Thoracic aorta (tissue), 2 donors: Measurements from ENCODE around the gene PTGER4. TPM values are rescaled to one million over a fixed set of nuclear protein-coding genes. Genes with fewer than 3 reads are reported as not detected.

ENCODE experiments used
- ATAC-seq: fragments of 150-250 bp; one replicate; pipeline ENCODE4 v1.8.0; 2017; ENCODE audit warnings: low read depth; ENCODE audit not compliant: insufficient number of reproducible peaks, low FRiP score
- DNase-seq: peaks from one replicate; pipeline ENCODE4 v3.0.0-alpha.2; 2020; ENCODE audit warnings: low spot score
- H3K27ac ChIP-seq, 2 donors: fragments of 200-600 bp; sonication (generic); 1 replicate in 1 of 2; 2 replicates in 1 of 2; pipeline ENCODE4 v1.5.1; 2016; ENCODE audit warnings: mild to moderate bottlenecking in 2 of 2, moderate library complexity in 2 of 2
- H3K27me3 ChIP-seq: fragments of 200-600 bp; sonication (generic); replicated peaks from 2 replicates; pipeline ENCODE4 v1.6.0; 2016; ENCODE audit warnings: mild to moderate bottlenecking; ENCODE audit not compliant: insufficient read depth
- H3K36me3 ChIP-seq: fragments of 200-600 bp; sonication (generic); one replicate; pipeline ENCODE4 v1.5.1; 2016
- H3K4me1 ChIP-seq, 2 donors: fragments of 200-600 bp; sonication (generic); 1 replicate in 1 of 2; 2 replicates in 1 of 2; pipeline versions ENCODE4 v1.5.1 to v1.6.0; 2016; ENCODE audit warnings: low read depth in 2 of 2, mild to moderate bottlenecking in 1 of 2; ENCODE audit not compliant: control insufficient read depth in 1 of 2
- H3K4me3 ChIP-seq: fragments of 200-600 bp; sonication (generic); 2 replicates; pipeline ENCODE4 v1.5.1; 2016; ENCODE audit warnings: mild to moderate bottlenecking
- H3K9me3 ChIP-seq: fragments of 200-600 bp; sonication (generic); 2 replicates; pipeline ENCODE4 v1.5.1; 2016
- CTCF ChIP-seq: fragments of 200-600 bp; sonication (generic); IDR thresholded peaks from one replicate; pipeline ENCODE4 v1.5.1; 2019; ENCODE audit warnings: antibody characterized with exemption
- total RNA-seq, 2 donors: library from RNA; depleted of rRNA; stranded (reverse); fragments of >200 nt; gene quantifications; one replicate each; pipeline versions ENCODE4 v1.1.0 to v1.2.3, GENCODE V29; 2016

PTGER4 gene
- total RNA-seq, 2 donors from 2014 or later: 13.8 to 45.9 TPM

- TF ChIP-seq CTCF: no peak
- Histone ChIP-seq H3K27me3 (no peaks in the 10 kb centered on the region), H3K9me3 (no peaks in the 10 kb centered on the region), H3K36me3 (no peaks in the 10 kb centered on the region), H3K27ac (no peak overlapping the region), H3K4me3 (no peak overlapping the region), H3K4me1 (no peaks in the 10 kb centered on the region)
- ATAC-seq (no peak), DNase-seq (no peak)
Measured at GRCh38 chr5:40660751-40661150, 19.0 kb upstream of the PTGER4 start.

- no peak overlapping the region for H3K27ac ChIP-seq
- no peaks in the 10 kb centered on the region for H3K27me3 ChIP-seq
- H3K4me3 ChIP-seq: no peak overlapping the region
- no peaks in the 10 kb centered on the region for H3K4me1 ChIP-seq
- no peaks in the 10 kb centered on the region for H3K36me3 ChIP-seq
- no peak for TF ChIP-seq CTCF
- DNase-seq: no peak
- H3K9me3 ChIP-seq: no peaks in the 10 kb centered on the region
- no peak for ATAC-seq
Measured at GRCh38 chr5:40665635-40666298, 13.9 kb upstream of the PTGER4 start.

GRCh38 chr5:40666657-40667056, 13.1 kb upstream of the PTGER4 start:
- no peak for TF ChIP-seq CTCF

GRCh38 chr5:40667161-40667663, 12.5 kb upstream of the PTGER4 start:
- Histone ChIP-seq H3K36me3 (no peaks in the 10 kb centered on the region), H3K27ac (no peak overlapping the region), H3K27me3 (no peaks in the 10 kb centered on the region), H3K4me1 (no peaks in the 10 kb centered on the region), H3K4me3 (no peak overlapping the region), H3K9me3 (no peaks in the 10 kb centered on the region)
- DNase-seq (no peak), ATAC-seq (no peak)
- TF ChIP-seq CTCF: no peak

More at GRCh38 chr5:40666657-40667056, 13.1 kb upstream of the PTGER4 start:
- Histone ChIP-seq H3K27me3 (no peaks in the 10 kb centered on the region), H3K36me3 (no peaks in the 10 kb centered on the region), H3K9me3 (no peaks in the 10 kb centered on the region), H3K4me1 (no peaks in the 10 kb centered on the region), H3K27ac (no peak overlapping the region), H3K4me3 (no peak overlapping the region)
- DNase-seq: no peak
- ATAC-seq: no peak

- no peak for ATAC-seq
- DNase-seq: no peak
- Histone ChIP-seq H3K4me3 (no peak overlapping the region), H3K36me3 (no peaks in the 10 kb centered on the region), H3K9me3 (no peaks in the 10 kb centered on the region), H3K4me1 (no peaks in the 10 kb centered on the region), H3K27me3 (no peaks in the 10 kb centered on the region), H3K27ac (no peak overlapping the region)
- TF ChIP-seq CTCF: no peak
Measured at GRCh38 chr5:40669606-40670390, 9.9 kb upstream of the PTGER4 start.
